T-helper 1 cell treated with Interleukin-12 subunit alpha and Interleukin-12 subunit beta and Interleukin-4 antibody, amounts not matched to agents 30 μg/mL and 1 μg/mL, for 36 hours (primary cell): ENCODE data around the gene ABHD14A.

ENCODE experiments used
- H3K27ac Mint-ChIP-seq: one replicate; pipeline ENCODE4 v1.8.0; 2021; ENCODE audit warnings: mild to moderate bottlenecking, mixed read lengths
- H3K27me3 Mint-ChIP-seq: one replicate; pipeline ENCODE4 v1.8.0; 2021; ENCODE audit warnings: low read depth, mixed read lengths
- H3K36me3 Mint-ChIP-seq: one replicate; pipeline ENCODE4 v1.8.0; 2021; ENCODE audit warnings: low read depth, mixed read lengths
- H3K4me1 Mint-ChIP-seq: one replicate; pipeline ENCODE4 v1.8.0; 2021; ENCODE audit warnings: low read depth, mixed read lengths
- H3K4me3 Mint-ChIP-seq: one replicate; pipeline ENCODE4 v1.8.0; 2021; ENCODE audit warnings: mild to moderate bottlenecking, moderate library complexity, mixed read lengths
- H3K9me3 Mint-ChIP-seq: one replicate; pipeline ENCODE4 v1.8.0; 2021; ENCODE audit warnings: mixed read lengths

The ABHD14A gene

GRCh38 chr3:52029535-52029934 is 54.7 kb downstream of the ABHD14A start:
- no peak overlapping the region for H3K4me3 Mint-ChIP-seq
- no peaks in the 10 kb centered on the region for H3K4me1 Mint-ChIP-seq

More at GRCh38 chr3:52029535-52029934, 54.7 kb downstream of the ABHD14A start:
- H3K36me3 Mint-ChIP-seq, result no peaks in the 10 kb centered on the region
- no peak overlapping the region for H3K27ac Mint-ChIP-seq
- no peaks in the 10 kb centered on the region for H3K27me3 Mint-ChIP-seq
- no peaks in the 10 kb centered on the region for H3K9me3 Mint-ChIP-seq
